NAMALWA (cell line): ENCODE results near the gene EGFL7.

ENCODE experiments used
- DNase-seq: peaks from one replicate; pipeline ENCODE4 v3.0.0-alpha.2; 2015; ENCODE audit warnings: low spot score

EGFL7 gene

DNA sequence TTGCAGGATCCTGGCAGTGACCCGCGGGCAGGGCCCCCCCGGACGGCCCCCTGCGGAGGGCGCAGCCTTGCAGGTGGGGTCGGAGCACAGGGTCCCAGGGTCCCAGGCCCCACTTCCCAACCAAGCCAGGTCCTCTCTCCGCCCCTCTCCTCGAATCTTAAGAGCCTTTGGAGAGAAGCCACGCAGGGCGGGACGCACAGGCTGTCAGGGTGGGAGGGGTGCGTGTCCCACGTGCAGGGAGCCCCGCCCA, 18.4 kb upstream of the EGFL7 start:
- no peak for DNase-seq

GRCh38 chr9:136644593-136645351, 17.9 kb upstream of the EGFL7 start:
- DNase-seq: peak; percentile 83

GRCh38 chr9:136645352-136645902, 17.3 kb upstream of the EGFL7 start:
- DNase-seq: no peak

DNA sequence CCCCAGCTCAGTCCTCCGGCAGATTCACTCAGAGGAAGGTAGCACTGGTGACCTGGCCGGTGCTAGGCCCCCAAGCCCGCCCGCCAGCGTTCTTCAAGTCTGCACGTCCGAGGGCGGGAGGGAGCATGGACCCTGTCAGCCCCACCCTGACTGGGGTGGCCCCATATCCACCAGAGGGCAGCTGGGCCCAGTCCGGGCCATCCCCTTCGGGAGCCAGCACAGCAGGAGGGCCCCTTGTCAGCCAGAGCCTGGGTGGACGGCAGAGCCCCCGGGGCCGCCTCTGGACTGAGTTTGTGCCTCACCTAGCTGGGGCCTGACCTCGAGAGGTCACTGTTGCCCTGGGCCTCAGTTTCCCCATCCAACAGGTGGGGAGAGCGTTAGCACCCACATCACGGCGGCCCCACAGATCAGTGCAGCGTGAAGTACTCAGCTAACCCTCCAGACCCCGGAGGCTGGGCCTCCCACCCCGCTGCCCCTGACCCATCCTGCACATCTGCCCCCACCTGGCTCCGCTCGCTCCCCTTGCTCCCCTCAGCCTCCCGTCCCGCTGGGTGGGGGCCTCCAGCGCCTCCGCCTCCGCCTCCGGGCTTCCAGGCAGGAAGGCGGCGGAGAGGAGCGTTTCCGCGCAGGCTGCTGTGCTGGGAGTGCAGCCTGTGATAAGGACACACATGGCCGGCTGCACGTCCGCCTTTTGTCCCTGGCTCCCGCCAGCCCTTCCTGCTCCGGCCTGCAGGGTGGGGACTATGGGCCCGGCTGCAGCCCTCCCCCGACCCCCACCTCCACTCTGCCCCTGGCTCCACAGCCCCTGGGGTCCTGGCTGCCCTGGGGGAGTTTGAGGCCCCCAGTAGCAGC, 16.6 kb upstream of the EGFL7 start:
- DNase-seq: no peak

DNA sequence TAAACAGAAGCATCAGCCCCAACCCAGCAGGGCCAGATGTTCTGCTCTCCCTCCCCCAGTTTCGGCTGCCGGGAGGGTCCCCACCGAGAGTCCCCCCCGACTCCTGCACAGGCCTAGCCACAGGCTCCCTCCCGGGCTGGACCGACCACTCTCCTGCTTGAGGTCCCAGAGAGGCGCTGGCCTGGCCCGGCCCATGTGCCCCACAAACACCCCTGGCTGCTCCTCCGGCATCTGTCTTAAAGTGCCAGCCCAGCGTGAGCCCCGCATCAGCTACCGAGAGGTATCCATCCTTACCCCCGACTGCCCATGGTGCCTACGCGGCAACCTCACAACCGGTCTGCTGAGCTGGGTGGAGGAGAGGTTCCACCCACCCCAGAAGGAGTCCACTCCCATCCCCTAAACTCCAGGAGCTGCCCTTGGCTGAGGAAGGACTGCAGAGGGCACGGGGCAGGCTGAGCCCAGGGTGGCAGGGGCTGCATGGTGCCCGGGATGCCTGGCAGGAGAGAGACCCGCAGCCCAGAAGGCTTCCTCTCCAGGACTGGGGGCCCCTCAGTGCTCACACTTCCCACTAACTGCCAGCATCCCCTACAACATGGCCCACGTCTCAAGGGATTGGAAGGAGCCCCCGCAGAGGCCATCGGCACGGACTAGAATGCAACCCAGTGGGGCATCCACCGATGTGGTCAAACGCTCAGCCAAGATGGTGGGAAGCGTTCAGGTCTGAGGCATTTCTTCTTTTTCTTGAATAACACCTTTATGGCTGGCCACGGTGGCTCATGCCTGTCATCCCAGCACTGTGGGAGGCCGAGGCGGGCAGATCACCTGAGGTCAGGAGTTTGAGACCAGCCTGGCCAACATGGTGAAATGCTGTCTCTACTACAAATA, 15.6 kb upstream of the EGFL7 start:
- DNase-seq: no peak

DNA sequence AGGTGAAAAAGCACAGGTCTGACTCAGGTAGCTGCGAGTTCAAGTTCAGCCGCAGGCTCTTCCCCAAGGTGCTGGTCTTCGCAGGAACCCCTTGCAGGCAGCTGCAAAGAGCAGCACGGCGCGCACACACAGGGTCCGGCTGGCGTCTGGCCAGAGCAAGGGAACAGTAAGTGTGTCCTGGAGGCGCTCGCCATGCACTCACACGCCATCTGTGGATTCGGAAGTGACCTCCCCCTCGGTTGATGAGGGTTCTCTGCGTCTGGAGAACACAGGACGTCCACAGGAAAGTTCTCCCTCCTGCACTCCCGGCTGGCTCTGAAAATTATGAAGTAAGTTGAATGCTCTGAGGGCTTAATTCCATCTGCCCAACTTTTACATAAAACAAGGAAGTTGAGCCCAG, 14.0 kb upstream of the EGFL7 start:
- no peak for DNase-seq

DNA sequence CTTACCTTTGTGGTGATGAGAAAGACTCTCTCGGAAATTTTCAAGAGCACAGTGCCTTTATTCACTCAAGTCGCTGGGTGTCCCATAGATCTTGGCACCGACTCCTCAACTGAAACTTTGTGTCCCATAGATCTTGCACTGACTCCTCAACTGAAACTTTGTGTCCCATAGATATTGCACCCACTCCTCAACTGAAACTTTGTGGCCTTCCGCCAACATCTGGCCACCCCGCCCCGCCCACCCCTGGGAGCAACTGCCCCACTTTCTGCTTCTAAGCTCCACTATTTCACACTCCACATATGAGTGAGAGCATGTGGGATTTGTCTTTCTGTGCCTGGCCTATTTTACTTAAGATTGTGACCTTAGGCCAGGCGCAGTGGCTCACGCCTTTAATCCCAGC, 12.7 kb upstream of the EGFL7 start:
- DNase-seq: no peak

GRCh38 chr9:136650648-136651047, 12.1 kb upstream of the EGFL7 start:
- DNase-seq: no peak

GRCh38 chr9:136651860-136652259, 10.9 kb upstream of the EGFL7 start:
- no peak for DNase-seq

- DNase-seq: no peak
Measured at GRCh38 chr9:136653323-136654079, 9.2 kb upstream of the EGFL7 start.

DNA sequence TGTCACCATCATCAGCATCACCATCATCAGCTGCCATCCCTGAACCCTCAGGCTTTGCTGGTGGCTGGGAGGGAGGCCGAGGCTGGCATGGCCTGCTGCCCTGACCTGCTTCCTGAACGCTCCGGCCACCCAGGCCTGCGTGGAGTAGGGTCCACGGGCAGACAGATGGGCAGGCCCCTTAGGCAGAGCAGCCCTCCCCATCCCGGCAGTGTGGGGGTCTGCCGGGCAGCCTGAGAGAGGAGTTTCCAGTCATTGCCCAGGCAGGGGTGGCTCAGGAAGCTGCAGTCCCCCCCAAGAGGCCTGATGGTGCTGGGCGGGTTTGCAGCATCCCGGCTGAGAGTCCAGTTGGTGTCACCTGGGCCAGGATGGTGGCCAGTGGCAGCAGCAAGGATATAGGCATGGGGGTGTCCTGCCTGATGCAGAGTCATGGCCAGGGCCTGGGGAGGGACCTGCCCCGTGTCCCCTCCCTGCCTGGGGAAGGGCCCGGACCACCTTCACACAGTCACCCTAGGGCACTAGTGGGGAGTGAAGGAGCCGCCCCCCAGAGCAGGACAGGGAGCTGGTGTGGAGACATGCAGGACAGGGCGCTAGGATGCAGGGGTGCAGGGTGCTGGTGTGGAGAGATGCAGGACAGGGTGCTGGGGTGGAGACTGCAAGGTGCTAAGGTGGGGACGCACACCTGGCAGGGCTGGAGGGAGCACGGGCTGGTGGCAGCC, 7.7 kb upstream of the EGFL7 start:
- DNase-seq: no peak

DNA sequence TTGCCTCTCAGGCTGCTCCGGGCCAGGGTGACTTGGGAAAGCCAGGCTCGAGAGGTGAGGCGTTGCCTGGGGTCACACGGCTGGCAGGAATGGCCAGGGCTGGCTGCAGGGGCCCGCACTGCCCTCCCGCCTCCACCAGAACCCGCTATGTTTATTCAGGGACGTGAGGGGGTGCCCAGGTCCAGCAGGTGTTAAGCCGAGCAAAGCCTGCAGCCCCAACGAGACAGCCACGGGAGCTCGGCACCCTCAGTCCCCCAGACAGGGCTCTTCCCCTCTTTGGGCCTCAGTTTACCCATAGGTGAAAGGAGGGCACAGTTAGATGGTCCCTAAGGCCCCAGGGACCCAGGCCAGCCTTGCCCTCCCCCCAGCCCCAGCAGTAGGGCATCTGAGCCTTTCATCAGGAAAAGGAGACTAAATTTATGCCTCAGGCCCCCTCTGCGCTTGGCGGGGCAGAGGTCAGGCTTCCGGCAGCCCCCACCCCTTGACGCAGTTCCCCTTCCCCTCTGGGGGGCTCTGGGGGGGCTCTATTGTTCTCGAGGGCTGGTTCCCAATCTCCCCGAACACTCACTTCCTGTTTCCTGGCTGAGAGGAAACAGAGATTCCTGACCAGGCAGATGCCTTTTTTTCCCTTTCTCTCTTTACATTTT, 7.1 kb upstream of the EGFL7 start:
- DNase-seq: no peak

GRCh38 chr9:136656183-136656738, 6.5 kb upstream of the EGFL7 start:
- no peak for DNase-seq

DNA sequence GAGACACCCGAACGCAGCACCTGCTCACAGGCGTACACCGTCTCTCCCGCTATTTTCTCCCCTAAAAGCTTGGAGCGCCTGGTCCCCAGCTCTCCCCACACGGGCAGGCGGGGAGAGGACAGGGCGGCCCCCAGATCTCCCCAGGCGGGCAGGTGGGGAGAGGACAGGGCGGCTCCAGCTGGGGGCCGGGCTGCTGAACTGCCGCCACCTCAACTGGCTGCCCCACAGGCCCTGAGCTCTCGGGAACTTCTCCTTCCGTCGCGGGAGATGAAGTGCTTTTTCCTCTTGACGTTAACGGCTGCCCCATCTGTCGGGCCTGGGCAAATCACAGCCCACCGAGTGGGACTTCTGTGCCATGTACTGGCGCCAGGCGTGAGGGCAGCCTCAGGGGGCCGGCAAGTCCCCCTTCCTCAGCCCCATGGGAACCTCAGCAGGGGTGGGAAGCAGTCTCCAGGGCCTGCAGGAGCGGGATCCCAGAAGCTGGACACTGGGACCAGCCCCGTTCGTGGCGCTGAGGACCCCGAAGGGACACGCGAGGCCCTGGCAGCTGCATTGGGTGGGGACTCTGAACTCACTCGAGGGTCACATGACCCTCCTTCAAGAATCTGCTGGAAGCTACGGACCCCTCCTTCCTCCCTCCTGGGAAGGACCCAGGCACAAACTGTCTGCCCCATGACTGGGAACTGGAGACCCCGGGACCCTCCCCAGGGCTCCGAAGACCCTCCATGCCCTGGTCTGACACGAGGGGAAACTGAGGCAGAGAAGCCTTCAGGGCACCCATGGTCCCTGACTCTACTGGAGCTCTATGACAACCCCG, 5.7 kb upstream of the EGFL7 start:
- DNase-seq: peak; percentile 31

GRCh38 chr9:136657974-136658848, 4.5 kb upstream of the EGFL7 start:
- no peak for DNase-seq

- DNase-seq: peak; percentile 34
Measured at GRCh38 chr9:136658849-136659535, 3.7 kb upstream of the EGFL7 start.
